GM19023 (cell line): Measurements from ENCODE around the gene ARHGAP27.

Source experiments
- ATAC-seq: cut with Tn5 transposase; IDR thresholded peaks from one replicate; pipeline ENCODE4 v1.9.1; 2021; ENCODE audit warnings: mild to moderate bottlenecking, moderate library complexity; ENCODE audit not compliant: unreplicated experiment

Gene ARHGAP27

GRCh38 chr17:45430738-45431530, 1.7 kb downstream of the ARHGAP27 start:
- peak; percentile 3 for ATAC-seq

DNA sequence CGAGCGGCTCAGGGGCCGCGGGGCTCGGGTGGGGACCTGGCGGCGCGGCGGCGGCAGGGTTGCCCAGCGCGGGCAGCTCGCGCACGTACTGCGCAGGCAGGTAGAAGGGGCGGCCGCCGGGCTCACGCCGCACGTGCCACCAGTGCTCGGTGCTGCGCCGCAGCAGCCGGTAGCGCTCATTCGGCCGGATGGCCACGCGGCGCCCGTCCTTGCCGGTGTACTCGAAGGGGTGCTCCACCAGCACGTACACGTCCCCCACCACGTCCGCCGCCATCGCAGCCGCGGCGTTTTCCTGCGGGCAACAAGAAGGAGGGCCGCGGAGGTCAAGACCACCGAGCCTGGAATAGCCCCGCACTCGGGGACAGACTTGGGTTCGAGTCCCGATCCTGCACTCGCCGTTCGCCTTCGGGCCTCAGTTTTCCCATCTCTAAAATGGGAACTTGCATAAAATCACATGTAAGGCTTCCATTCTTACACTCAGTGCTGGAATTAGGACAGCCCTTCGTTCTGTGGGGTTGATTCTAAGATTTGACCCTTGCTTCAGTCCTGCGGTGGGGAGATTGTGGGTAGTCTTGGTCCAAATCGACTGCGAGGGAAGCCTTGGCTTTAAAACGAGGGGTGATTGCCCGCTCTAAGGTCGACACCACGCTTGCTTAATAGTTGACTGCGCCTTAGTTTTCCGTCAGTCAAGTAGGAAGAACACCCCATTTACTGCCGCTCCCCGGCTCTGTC, 2.5 kb downstream of the ARHGAP27 start:
- no peak for ATAC-seq

DNA sequence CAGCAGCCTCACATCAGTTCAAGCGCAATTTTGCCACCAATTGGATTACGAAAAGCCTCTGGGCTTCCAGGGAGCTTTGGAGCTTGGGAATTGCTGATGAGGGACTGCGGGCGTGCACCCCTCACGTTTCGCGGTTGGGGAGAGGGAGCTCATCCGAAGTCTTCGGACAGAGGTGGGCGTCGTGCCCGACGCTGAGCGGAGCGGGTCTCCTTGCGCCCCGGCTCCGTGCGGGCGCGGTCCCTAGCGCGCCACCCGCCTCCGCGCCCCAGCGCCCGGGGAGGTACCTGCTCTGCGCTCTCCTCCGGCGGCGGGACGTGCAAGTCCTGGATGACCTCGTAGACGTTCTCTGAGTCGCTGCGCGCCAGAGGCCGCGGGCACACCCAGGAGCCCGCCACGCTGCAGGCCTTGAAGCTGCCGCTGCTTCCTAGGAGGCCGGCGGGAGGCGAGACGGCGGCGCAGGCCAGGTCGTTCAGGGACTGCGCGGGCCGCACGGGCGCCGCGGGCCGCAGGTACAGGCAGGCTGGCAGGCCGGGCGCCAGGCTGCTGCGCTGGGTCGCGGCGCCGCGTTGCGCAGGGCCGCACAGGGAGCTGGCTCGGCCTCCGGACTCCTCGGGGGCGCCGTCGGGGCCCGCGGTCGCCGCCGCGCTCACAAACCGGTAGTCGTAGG, 3.2 kb downstream of the ARHGAP27 start:
- no peak for ATAC-seq

- ATAC-seq, result no peak
Observed at GRCh38 chr17:45428931-45429338, 3.7 kb downstream of the ARHGAP27 start.

DNA sequence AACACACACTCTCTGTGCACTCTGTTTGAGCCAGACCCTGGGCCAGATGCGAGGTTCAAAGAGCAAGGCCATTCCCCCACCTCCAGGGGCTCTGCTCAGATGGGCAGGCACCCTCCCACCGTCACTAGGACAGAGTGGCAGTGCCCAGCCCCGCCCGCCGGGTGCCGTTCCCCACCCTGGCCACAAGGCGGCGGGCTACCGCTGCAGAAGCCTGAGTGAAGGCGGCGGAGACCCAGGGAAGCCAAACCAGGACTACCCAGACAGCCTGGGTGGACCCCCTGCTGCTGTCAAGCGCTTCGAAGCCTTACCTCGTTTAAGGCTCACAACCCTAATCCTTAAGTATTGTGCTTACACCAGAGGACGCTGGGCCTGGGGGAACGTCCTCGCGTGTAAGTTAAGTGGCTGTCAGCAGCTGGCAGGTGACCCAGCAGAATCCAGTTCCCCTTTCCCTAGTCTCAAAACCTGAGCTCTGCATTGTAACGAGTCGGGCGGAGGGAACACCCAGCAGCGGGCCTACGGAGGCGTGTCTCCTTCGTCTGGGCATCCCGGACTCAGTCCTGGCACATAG, 4.5 kb downstream of the ARHGAP27 start:
- peak; percentile 45 for ATAC-seq

- ATAC-seq, result no peak
Observed at GRCh38 chr17:45427181-45427835, 5.4 kb downstream of the ARHGAP27 start.

- ATAC-seq, result no peak
Observed at GRCh38 chr17:45426561-45426960, 6.1 kb downstream of the ARHGAP27 start.

DNA sequence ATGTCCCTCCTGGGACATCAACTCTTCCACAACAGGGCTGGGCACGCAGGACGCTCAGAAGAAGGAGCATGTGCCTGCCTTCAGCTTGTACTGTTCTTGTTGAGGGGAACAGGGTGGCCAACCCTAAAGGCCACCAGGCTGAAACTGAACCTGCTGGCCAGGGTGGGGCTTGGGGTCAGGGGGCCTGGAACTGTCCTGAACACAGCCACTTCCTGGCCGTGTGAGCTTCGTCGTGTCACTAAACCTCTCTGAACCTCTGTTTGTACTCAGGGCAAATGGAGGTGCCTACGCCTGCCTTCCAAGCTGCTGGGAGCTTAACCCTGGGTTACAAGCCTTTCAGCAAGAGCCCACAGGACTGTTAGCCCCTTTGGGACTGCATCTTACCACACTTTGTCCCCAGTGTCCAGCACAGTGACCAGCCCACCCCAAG, 6.7 kb downstream of the ARHGAP27 start:
- ATAC-seq, result no peak

DNA sequence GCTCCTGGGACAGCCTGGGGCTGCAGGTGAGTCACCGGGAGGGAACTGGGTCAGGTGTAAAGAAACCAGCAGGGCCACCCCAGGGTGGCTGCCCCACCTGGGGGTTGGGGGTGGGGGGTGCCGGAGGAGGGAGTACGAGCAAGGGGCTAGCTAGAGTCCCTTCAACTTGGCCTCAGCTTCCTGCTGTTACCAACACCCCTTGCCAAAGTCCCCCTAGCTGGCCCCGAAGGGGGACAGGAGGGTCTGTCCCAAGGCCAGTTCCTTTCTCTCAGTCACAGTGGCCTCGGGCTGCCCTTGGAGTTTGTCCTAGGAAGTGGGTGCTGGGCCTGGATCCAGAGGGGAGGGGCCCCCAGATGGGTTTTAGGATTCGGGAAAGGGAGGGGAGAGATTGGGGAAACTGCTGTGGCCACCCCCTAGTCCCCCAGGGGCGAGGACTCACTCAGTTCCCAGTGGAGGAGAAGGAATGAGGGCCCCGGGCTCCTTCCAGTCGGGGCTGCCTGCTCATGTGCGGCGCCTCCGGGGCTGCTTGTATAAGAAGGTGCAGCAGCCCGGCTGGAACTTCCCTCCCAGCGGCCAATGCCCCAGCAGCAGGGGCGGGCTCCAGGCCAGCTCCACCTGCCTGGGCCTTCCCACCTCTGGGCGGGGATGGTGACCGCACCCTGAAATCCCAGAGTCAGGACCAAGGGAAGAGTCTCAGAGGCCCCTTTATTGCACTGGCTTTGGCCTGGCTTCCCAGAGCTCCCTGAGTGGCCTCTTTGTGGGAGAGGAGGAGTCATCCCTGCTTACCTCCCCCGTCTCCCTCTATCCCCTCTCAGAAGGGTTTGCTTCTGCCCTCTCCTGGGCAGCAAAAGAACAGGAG, 7.3 kb downstream of the ARHGAP27 start:
- no peak for ATAC-seq

DNA sequence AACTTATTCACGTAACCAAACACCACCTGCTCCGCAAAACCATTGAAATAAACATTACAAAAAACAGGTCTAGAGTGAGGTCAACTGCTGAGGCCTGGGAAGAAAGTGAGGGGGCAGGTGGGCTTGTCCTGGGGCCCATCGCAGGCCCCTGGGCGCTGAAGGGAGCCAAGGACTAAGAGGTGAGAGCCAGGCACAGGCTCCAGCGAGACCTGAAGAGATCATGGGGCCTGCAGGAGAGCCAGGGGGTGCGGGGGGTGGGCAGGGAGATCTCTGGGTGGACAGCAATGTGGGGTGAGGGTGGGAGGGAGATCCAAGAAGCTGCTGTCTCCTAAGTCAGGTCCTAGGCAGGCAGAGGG, 7.9 kb downstream of the ARHGAP27 start:
- ATAC-seq, result no peak

GRCh38 chr17:45423975-45424335, 8.7 kb downstream of the ARHGAP27 start:
- no peak for ATAC-seq

DNA sequence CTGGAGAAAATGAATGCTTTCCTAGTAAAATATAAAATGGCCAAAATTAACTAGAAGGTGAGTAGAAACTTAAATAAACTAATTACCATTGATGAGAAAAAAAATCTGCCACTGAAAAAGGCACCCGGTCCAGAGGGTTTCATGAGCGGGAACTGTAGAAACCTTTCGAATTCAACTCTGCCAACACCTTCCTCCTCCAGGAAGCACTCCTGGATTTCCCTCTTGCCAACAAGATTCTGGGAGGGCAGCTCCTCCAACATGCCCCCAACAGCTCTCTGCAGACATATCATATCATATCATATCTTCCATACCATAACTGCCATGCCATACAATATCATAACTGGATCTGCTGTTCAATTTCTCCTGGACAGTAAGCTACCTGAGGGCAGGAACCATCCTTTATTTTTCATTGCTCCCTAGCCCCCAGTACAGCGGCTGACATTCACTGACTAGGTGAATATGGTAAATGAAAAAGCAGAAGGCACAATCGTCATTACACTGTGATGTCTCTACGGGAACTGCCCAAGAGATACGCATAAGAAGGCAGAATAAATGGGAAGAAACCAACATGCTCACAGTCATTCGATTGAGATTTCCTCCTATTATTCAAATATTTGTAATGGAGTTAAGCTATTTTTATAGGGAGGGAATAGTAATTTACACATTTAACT, 9.2 kb downstream of the ARHGAP27 start:
- no peak for ATAC-seq

GRCh38 chr17:45414990-45415881, 17.4 kb downstream of the ARHGAP27 start:
- ATAC-seq, result no peak

GRCh38 chr17:45413498-45413923, 19.2 kb downstream of the ARHGAP27 start:
- ATAC-seq, result no peak

DNA sequence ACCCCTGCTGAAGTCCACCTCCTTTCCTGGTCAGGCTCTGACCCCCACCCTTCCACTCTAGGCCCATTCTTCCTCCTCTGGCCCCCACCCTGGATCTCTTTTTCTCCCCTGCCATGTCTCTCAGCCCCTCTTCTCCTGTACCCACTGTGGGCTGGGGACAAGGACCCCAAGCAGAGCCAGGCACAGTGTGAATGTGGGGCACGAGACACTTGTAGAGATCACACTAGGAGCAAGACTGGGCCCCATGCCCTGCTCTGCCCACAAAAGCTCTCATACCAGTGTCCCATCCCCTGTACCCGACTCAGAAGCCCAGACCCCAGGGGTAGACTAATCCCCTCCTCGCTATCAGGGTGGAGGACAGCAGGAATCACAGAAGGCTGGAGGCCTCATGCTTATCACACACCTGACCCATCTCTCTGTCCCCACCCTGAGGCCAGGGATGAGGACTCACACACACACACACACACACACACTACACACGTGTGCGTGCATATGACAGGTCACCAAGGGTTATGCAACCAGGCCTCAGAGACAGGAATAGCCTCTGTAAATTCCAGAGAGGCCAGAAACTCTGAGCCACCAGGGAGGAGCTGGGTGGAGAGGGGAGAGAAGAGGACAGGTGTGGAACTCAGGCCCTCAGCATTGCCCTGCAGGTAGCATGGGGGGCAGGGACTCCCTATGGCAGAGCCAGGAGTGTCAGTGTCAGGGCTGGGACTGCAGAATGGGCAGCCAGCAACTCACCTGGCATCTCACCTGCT, 21.1 kb downstream of the ARHGAP27 start:
- no peak for ATAC-seq

DNA sequence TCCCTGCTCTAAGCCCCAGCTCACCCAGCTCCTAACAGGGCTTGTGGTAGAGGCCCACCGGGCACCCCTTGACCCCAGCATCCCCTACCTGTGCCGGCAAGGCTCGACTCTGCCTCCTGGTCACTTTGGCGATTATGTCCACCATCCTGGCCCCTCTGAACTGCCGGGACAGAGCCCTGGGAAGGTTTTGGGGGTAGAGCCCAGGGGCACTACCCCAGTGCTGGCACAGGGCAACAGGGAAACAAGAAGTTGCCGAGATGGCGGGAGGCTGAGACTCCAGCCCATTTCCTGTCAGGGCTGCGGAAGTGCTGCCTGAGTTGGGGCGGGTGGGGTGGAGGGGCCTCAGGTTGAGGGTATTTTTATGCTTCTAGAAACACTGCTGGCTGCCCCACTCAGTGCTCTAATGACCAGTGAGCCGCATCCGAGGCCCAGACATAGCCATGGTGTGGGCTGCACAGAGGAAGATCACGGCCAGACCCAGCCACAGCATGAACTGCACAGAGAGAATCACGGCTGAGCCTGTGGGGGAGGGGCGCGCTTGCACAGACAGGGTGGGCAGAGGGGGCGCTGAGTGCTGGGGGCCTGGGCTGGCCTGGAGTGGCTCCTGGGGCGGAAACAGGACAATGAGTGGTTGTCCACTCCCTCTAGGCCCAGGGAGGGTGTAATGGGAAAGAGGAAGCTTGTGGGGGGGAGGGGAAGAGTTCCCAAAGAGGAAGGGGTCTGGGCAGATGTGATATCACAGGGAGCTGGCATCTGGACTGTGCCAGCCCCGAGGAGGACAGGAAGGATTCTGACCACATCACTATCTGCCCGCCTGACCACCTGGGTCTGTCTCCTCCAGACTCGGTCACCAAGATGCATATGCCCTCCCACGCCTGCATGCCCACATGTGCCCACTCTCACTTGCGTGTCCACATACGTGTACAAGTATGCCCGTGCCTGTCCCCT, 22.3 kb downstream of the ARHGAP27 start:
- ATAC-seq, result no peak

DNA sequence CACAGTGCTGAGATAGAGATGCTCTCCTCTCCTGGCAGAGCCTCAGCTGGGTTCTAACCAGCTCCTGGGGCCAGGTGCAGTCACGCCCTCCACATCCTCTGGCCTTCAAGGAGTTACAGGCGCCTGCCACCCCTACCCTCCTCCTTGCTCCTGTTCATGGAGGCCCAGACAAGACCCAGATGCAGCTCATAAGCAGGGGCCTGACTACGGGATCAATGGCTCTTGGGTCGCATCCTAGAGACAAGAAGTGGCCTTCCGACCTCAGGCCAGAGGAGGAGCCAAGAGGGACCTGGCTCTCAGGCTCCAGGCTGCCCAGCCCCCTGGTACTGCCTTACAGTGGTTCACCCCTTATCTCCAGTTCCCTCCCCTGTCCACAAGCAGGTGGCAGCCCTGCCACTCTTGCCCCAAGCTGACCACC, 23.0 kb downstream of the ARHGAP27 start:
- no peak for ATAC-seq
